Activated CD8-positive, alpha-beta memory T cell treated with anti-CD3 and anti-CD28 coated beads for 4 hours (primary cell): ENCODE data around the gene CNTN1.

Experiments
- DNase-seq, 2 donors: peaks; one replicate each; pipeline ENCODE4 v3.0.0-alpha.2; 2020; ENCODE audit warnings: low read depth in 2 of 2

CNTN1 gene

GRCh38 chr12:40691913-40692764 is at the start of gene CNTN1:
Gene CNTN1, plus strand, starts transcription at chr12:40692439.
- DNase-seq = no peak

- DNase-seq = no peak
Observed at GRCh38 chr12:40643506-40643905, 48.7 kb upstream of the CNTN1 start.

- DNase-seq = no peak
Observed at GRCh38 chr12:40643976-40644375, 48.3 kb upstream of the CNTN1 start.

GRCh38 chr12:40644708-40645107 is 47.5 kb upstream of the CNTN1 start:
- no peak for DNase-seq

- DNase-seq = no peak
Observed at GRCh38 chr12:40645361-40645760, 46.9 kb upstream of the CNTN1 start.

GRCh38 chr12:40646456-40646855 is 45.8 kb upstream of the CNTN1 start:
- no peak for DNase-seq

- no peak for DNase-seq
Observed at GRCh38 chr12:40646911-40647310, 45.3 kb upstream of the CNTN1 start.

- no peak for DNase-seq
Observed at GRCh38 chr12:40647651-40648050, 44.6 kb upstream of the CNTN1 start.

- no peak for DNase-seq
Observed at GRCh38 chr12:40648519-40648918, 43.7 kb upstream of the CNTN1 start.

GRCh38 chr12:40650038-40650704 is 42.1 kb upstream of the CNTN1 start:
- DNase-seq = no peak

- no peak for DNase-seq
Observed at GRCh38 chr12:40655451-40655850, 36.8 kb upstream of the CNTN1 start.

- DNase-seq = no peak
Observed at GRCh38 chr12:40662366-40662765, 29.9 kb upstream of the CNTN1 start.

GRCh38 chr12:40663781-40664180 is 28.5 kb upstream of the CNTN1 start:
- no peak for DNase-seq

GRCh38 chr12:40668099-40668529 is 24.1 kb upstream of the CNTN1 start:
- no peak for DNase-seq

GRCh38 chr12:40672741-40673271 is 19.4 kb upstream of the CNTN1 start:
- DNase-seq = no peak

- no peak for DNase-seq
Observed at GRCh38 chr12:40681148-40681547, 11.1 kb upstream of the CNTN1 start.

GRCh38 chr12:40684986-40685385 is 7.3 kb upstream of the CNTN1 start:
- DNase-seq = no peak

GRCh38 chr12:40688085-40688725 is 4.0 kb upstream of the CNTN1 start:
- DNase-seq = no peak

- DNase-seq = no peak
Observed at GRCh38 chr12:40689576-40689975, 2.7 kb upstream of the CNTN1 start.

GRCh38 chr12:40692765-40693206 is 547 bp downstream of the CNTN1 start:
- no peak for DNase-seq

- no peak for DNase-seq
Observed at GRCh38 chr12:40693207-40693821, 1.1 kb downstream of the CNTN1 start.
